ENCODE data around the gene MROH2A.

Gene MROH2A

GRCh38 chr2:233799087-233799665 lies 21.0 kb downstream of the MROH2A start:
- peak; percentile 4 for DNase-seq (ENCODE audit: low spot score)

GRCh38 chr2:233799716-233800115 lies 21.6 kb downstream of the MROH2A start:
- DNase-seq (ENCODE audit: low spot score) = no peak

GRCh38 chr2:233800208-233800607 lies 22.1 kb downstream of the MROH2A start:
- DNase-seq (ENCODE audit: low spot score) = no peak

GRCh38 chr2:233801357-233802131 lies 23.4 kb downstream of the MROH2A start:
- DNase-seq (ENCODE audit: low spot score) = no peak

- no peak for DNase-seq (ENCODE audit: low spot score)
Observed at GRCh38 chr2:233802132-233802815, 24.1 kb downstream of the MROH2A start.

- DNase-seq (ENCODE audit: low spot score) = no peak
Observed at GRCh38 chr2:233803292-233803911, 25.3 kb downstream of the MROH2A start.

- no peak for DNase-seq (ENCODE audit: low spot score)
Observed at GRCh38 chr2:233803994-233804393, 25.9 kb downstream of the MROH2A start.

GRCh38 chr2:233807215-233807865 lies 29.2 kb downstream of the MROH2A start:
- no peak for DNase-seq (ENCODE audit: low spot score)

GRCh38 chr2:233807966-233808935 lies 30.1 kb downstream of the MROH2A start:
- DNase-seq (ENCODE audit: low spot score) = no peak

- no peak for DNase-seq (ENCODE audit: low spot score)
Observed at GRCh38 chr2:233810385-233810784, 32.3 kb downstream of the MROH2A start.

- DNase-seq (ENCODE audit: low spot score) = no peak
Observed at GRCh38 chr2:233811087-233811486, 33.0 kb downstream of the MROH2A start.

- DNase-seq (ENCODE audit: low spot score) = no peak
Observed at GRCh38 chr2:233811732-233812131, 33.6 kb downstream of the MROH2A start.

- no peak for DNase-seq (ENCODE audit: low spot score)
Observed at GRCh38 chr2:233813236-233814055, 35.3 kb downstream of the MROH2A start.

GRCh38 chr2:233814056-233814835 lies 36.1 kb downstream of the MROH2A start:
- DNase-seq (ENCODE audit: low spot score) = no peak

GRCh38 chr2:233815861-233816260 lies 37.7 kb downstream of the MROH2A start:
- DNase-seq (ENCODE audit: low spot score) = no peak

GRCh38 chr2:233816334-233816733 lies 38.2 kb downstream of the MROH2A start:
- no peak for DNase-seq (ENCODE audit: low spot score)

GRCh38 chr2:233816771-233817170 lies 38.6 kb downstream of the MROH2A start:
- no peak for DNase-seq (ENCODE audit: low spot score)

- no peak for DNase-seq (ENCODE audit: low spot score)
Observed at GRCh38 chr2:233817361-233817911, 39.3 kb downstream of the MROH2A start.
